K562 (cell line): Measurements from ENCODE around the gene HNRNPLL.
A peak's percentile ranks its signal among the peaks of the same experiment; 100 is the strongest.

Experiments
- ELF4 ChIP-seq: fragments of 450-650 bp; formaldehyde crosslinking; IDR thresholded peaks from 2 replicates; pipeline ENCODE4 v1.4.0; 2022; ENCODE audit warnings: missing genetic modification characterization
- NFE2L1 ChIP-seq: fragments of 450-650 bp; IDR thresholded peaks from 2 replicates; pipeline ENCODE4 v1.6.1; 2016; ENCODE audit warnings: missing genetic modification characterization, low read depth, mild to moderate bottlenecking, missing compliant biosample characterization, moderate library complexity, borderline replicate concordance
- SPI1 ChIP-seq: IDR thresholded peaks from 2 replicates; pipeline ENCODE4 v1.6.1; 2011; ENCODE audit warnings: low read depth, low read length, control low read depth, borderline replicate concordance
- TF ChIP-seq, protein P1 (sequence below): fragments of 450-650 bp; IDR thresholded peaks from 2 replicates; pipeline ENCODE4 v1.6.1; 2016
- TF ChIP-seq, protein P2 (sequence below): sonication (generic); formaldehyde crosslinking; IDR thresholded peaks from 2 replicates; pipeline ENCODE4 v1.8.1; 2023; ENCODE audit warnings: mild to moderate bottlenecking, missing genetic modification reagents, moderate library complexity
- TF ChIP-seq, protein P3 (sequence below), 3 experiments: IDR thresholded peaks in 2 of 3; conservative IDR thresholded peaks in 1 of 3; 2 replicates each; pipeline ENCODE4 v1.5.1; 2011 to 2012; ENCODE audit warnings: low read length in 3 of 3, mild to moderate bottlenecking in 3 of 3, control low read depth in 2 of 3, improper control_type of control experiment in 1 of 3, inconsistent platforms in 1 of 3, low read depth in 1 of 3, mixed read lengths in 1 of 3, moderate library complexity in 1 of 3; ENCODE audit not compliant: insufficient read depth in 2 of 3

DNA sequence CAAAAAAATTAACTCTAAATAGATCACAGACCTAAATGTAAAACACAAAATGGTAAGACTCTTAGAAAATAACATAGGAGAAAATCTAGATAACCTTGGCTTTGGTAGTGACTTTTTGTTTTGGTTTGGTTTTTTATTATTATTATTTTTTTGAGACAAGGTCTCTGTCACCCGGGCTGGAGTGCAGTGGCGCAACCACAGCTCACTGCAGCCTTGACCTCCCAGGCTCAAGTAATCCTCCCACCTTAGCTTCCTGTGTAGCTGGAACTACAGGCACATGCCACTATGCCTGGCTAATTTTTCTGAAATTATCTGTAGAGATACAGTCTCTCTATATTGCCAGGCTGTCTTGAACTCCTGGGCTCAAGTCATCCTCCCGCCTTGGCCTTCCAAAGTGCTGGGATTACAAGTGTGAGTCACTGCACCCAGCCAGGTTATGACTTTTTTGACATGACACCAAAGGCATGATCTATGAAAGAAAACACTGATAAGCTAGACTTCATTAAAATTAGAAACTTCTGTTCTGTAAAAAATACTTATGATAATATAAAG lies 88.0 kb downstream of the HNRNPLL start:
- TF ChIP-seq, protein P1, sequence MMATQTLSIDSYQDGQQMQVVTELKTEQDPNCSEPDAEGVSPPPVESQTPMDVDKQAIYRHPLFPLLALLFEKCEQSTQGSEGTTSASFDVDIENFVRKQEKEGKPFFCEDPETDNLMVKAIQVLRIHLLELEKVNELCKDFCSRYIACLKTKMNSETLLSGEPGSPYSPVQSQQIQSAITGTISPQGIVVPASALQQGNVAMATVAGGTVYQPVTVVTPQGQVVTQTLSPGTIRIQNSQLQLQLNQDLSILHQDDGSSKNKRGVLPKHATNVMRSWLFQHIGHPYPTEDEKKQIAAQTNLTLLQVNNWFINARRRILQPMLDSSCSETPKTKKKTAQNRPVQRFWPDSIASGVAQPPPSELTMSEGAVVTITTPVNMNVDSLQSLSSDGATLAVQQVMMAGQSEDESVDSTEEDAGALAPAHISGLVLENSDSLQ = peak; percentile 43; the same call in 1 of the 2 replicates
- TF ChIP-seq, protein P2, sequence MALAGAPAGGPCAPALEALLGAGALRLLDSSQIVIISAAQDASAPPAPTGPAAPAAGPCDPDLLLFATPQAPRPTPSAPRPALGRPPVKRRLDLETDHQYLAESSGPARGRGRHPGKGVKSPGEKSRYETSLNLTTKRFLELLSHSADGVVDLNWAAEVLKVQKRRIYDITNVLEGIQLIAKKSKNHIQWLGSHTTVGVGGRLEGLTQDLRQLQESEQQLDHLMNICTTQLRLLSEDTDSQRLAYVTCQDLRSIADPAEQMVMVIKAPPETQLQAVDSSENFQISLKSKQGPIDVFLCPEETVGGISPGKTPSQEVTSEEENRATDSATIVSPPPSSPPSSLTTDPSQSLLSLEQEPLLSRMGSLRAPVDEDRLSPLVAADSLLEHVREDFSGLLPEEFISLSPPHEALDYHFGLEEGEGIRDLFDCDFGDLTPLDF (CRISPR knock-in tag) = no peak
- no peak for TF ChIP-seq ELF4 (CRISPR knock-in tag)
- TF ChIP-seq, protein P3, sequence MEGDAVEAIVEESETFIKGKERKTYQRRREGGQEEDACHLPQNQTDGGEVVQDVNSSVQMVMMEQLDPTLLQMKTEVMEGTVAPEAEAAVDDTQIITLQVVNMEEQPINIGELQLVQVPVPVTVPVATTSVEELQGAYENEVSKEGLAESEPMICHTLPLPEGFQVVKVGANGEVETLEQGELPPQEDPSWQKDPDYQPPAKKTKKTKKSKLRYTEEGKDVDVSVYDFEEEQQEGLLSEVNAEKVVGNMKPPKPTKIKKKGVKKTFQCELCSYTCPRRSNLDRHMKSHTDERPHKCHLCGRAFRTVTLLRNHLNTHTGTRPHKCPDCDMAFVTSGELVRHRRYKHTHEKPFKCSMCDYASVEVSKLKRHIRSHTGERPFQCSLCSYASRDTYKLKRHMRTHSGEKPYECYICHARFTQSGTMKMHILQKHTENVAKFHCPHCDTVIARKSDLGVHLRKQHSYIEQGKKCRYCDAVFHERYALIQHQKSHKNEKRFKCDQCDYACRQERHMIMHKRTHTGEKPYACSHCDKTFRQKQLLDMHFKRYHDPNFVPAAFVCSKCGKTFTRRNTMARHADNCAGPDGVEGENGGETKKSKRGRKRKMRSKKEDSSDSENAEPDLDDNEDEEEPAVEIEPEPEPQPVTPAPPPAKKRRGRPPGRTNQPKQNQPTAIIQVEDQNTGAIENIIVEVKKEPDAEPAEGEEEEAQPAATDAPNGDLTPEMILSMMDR (IDR thresholded peaks at IDR 0.05 in 2 of 3, conservative IDR thresholded peaks at IDR 0.05 in 1 of 3; ENCODE audit: insufficient read depth in 2 of 3, low read depth in 1 of 3, low read length in 3 of 3) = no peak
- TF ChIP-seq NFE2L1 = no peak
- TF ChIP-seq SPI1 = no peak
